Body of pancreas (tissue), 4 donors: Measurements from ENCODE around the gene TRAF4. TPM values are rescaled to one million over a fixed set of nuclear protein-coding genes. Genes with fewer than 3 reads are reported as not detected.

ENCODE experiments used
- ATAC-seq: fragments of 150-250 bp; one replicate; pipeline ENCODE4 v1.9.1; 2016
- DNase-seq, 4 donors: peaks; one replicate each; pipeline ENCODE4 v3.0.0-alpha.2; 2019
- H3K27ac ChIP-seq, 4 donors: fragments of 200-600 bp; sonication (generic); 1 replicate in 3 of 4; 2 replicates in 1 of 4; pipeline versions ENCODE4 v1.5.1 to v1.6.1; 2016 to 2019; ENCODE audit warnings: mild to moderate bottlenecking in 1 of 4, mixed read lengths in 1 of 4, moderate library complexity in 1 of 4
- H3K27me3 ChIP-seq, 2 donors: fragments of 200-600 bp; sonication (generic); one replicate each; pipeline ENCODE4 v1.6.0; 2016; ENCODE audit warnings: mild to moderate bottlenecking in 1 of 2
- H3K36me3 ChIP-seq, 2 donors: fragments of 200-600 bp; sonication (generic); replicated peaks in 1 of 2; 2 replicates each; pipeline ENCODE4 v1.5.1; 2016; ENCODE audit warnings: low read depth in 2 of 2; ENCODE audit not compliant: insufficient read depth in 1 of 2
- H3K4me1 ChIP-seq: fragments of 200-600 bp; sonication (generic); one replicate; pipeline ENCODE4 v1.6.0; 2016
- H3K4me3 ChIP-seq, 2 donors: fragments of 200-600 bp; sonication (generic); 1 replicate in 1 of 2; 2 replicates in 1 of 2; pipeline ENCODE4 v1.5.1; 2016 to 2019
- H3K9me3 ChIP-seq, 3 donors: fragments of 200-600 bp; sonication (generic); 1 replicate in 2 of 3; 2 replicates in 1 of 3; pipeline ENCODE4 v1.5.1; 2016
- POLR2A ChIP-seq, 3 donors: fragments of 450-650 bp; IDR thresholded peaks; one replicate each; pipeline ENCODE4 v1.6.1; 2016; ENCODE audit warnings: antibody characterized with exemption in 3 of 3, mild to moderate bottlenecking in 2 of 3
- WGBS, 2 donors: methylation state at CpG; one replicate each; pipeline ENCODE4 v1.1.5; 2017; 5-methylcytosine and 5-hydroxymethylcytosine counted together
- intact Hi-C: fragments of 100-400 bp; cut with DNase I; formaldehyde crosslinking; loops from one replicate; pipeline ENCODE4 v1.15.1; 2023
- total RNA-seq, 2 donors: library from RNA; depleted of rRNA; stranded (reverse); fragments of >200 nt; gene quantifications; one replicate each; pipeline ENCODE4 v1.1.0, GENCODE V29; 2016
- TF ChIP-seq, protein P1 (sequence below), 7 experiments: fragments of 450-650 bp in 4 of 7; fragments of 200-600 bp in 3 of 7; sonication (generic) in 3 of 7; IDR thresholded peaks; one replicate each; pipeline ENCODE4 v1.5.1; 2016 to 2019; ENCODE audit warnings: antibody characterized with exemption in 7 of 7

TRAF4 gene
- total RNA-seq, 2 donors from 2014 or later: 27.5 to 48.1 TPM

DNA sequence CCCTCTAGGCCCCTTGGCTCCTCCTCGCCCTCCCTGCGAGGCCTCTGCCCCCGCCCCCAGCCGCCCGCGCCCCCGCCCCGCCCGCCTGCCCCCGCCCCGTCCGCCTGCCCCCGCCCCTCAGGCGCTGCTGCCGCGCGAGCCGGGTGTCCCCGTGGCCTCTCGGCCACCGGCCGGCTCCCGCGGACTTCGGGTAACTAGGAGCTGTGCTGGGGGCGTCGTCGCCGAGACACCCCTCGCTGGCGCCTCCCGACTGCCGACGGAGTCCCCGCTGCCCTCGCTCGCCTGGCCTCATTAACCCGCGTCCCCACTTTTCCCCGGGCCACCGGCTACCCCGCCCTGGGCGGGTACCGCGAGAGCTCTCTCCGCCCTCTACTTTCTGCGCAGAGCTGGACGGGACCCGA is 17.6 kb upstream of the TRAF4 start, which contains the start of gene TLCD1:
Gene TLCD1 (minus strand): TSS at position 8 of the 401 bp plus-strand sequence. CDS start 136 bp downstream, outside the sequence.
- ATAC-seq (peak; percentile 39), DNase-seq (peak; percentile 68 to 72 (median 70))
- Histone ChIP-seq H3K36me3 (peaks cover 18 to 22% of the 10 kb centered on the region in 2 donors), H3K4me3 (peak within 1 kb of the TSS; percentile 54 to 59), H3K9me3 (no peaks in the 10 kb centered on the region), H3K4me1 (peaks cover 52% of the 10 kb centered on the region), H3K27me3 (no peaks in the 10 kb centered on the region), H3K27ac (peak within 1 kb of the TSS; percentile 95 to 99 (median 98))
- intact Hi-C loops: no loop called here
- TF ChIP-seq, protein P1, sequence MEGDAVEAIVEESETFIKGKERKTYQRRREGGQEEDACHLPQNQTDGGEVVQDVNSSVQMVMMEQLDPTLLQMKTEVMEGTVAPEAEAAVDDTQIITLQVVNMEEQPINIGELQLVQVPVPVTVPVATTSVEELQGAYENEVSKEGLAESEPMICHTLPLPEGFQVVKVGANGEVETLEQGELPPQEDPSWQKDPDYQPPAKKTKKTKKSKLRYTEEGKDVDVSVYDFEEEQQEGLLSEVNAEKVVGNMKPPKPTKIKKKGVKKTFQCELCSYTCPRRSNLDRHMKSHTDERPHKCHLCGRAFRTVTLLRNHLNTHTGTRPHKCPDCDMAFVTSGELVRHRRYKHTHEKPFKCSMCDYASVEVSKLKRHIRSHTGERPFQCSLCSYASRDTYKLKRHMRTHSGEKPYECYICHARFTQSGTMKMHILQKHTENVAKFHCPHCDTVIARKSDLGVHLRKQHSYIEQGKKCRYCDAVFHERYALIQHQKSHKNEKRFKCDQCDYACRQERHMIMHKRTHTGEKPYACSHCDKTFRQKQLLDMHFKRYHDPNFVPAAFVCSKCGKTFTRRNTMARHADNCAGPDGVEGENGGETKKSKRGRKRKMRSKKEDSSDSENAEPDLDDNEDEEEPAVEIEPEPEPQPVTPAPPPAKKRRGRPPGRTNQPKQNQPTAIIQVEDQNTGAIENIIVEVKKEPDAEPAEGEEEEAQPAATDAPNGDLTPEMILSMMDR (IDR thresholded peaks at IDR 0.05): no peak
- no peak for TF ChIP-seq POLR2A (IDR thresholded peaks at IDR 0.05)
- 0% methylated on average over 41 of the region's 49 CpGs; no CpG with 5 or more reads in 1 of the 2 donors for WGBS, 2 donors

DNA sequence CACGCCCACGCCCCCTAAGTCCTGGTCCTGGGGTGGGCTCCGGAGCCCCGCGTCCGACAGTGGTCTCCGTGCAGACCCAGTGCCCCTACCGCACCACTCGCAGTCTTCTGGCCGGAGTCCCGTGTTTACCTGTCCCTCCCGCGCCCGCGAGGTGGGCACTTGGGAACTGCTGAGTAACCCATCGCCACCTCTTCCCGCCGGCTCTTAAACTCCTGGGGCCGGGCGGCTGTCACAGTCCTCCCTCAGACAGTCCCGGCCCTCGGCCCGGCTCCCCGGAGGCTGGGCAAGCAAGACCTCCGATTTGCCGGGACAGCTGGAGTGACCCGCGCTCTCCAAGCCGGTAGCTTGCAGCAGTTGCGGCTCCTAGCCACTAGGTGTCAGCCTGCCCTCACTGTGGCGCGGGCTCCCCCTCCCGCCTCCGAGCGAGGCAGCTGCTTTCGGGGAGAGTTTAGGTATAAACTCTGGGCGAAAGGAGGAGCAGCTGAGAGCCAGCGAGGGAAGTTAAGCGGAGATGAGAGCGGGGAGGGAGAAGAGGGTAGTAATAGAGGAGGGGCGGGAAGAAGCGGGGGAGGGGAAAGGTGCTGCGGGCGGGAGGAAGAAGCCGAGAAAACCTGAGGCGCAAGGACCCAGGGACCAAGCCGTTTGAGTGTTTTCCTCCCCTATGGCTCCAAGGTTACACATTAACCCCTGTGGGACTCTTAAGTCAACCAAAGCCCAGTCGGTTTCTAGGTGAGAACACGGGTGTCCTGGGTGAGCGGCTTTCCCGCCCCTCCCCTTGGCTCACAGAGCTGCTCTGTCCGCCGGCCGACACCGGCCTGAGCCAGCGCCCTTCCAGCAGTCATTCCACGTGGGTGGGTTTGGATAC is 17.0 kb upstream of the TRAF4 start:
- no peaks in the 10 kb centered on the region for H3K27me3 ChIP-seq
- peak overlapping the region; percentile 95 to 99 (median 98) for H3K27ac ChIP-seq
- no peaks in the 10 kb centered on the region for H3K9me3 ChIP-seq
- WGBS, 2 donors: 0 to 1% methylated on average over 31 to 56 of the region's 57 CpGs
- peak overlapping the region; percentile 54 to 59 for H3K4me3 ChIP-seq
- intact Hi-C loops: no loop called here
- H3K4me1 ChIP-seq: peaks cover 46% of the 10 kb centered on the region
- peak in 2 of 3 donors; percentile 37 to 53 for TF ChIP-seq POLR2A (IDR thresholded peaks at IDR 0.05)
- TF ChIP-seq, protein P1 (IDR thresholded peaks at IDR 0.05): peak; percentile 99 to 100 (median 100)
- ATAC-seq (peak; percentile 74), DNase-seq (peak; percentile 92 to 95 (median 95))
- peaks cover 18 to 22% of the 10 kb centered on the region in 2 donors for H3K36me3 ChIP-seq

DNA sequence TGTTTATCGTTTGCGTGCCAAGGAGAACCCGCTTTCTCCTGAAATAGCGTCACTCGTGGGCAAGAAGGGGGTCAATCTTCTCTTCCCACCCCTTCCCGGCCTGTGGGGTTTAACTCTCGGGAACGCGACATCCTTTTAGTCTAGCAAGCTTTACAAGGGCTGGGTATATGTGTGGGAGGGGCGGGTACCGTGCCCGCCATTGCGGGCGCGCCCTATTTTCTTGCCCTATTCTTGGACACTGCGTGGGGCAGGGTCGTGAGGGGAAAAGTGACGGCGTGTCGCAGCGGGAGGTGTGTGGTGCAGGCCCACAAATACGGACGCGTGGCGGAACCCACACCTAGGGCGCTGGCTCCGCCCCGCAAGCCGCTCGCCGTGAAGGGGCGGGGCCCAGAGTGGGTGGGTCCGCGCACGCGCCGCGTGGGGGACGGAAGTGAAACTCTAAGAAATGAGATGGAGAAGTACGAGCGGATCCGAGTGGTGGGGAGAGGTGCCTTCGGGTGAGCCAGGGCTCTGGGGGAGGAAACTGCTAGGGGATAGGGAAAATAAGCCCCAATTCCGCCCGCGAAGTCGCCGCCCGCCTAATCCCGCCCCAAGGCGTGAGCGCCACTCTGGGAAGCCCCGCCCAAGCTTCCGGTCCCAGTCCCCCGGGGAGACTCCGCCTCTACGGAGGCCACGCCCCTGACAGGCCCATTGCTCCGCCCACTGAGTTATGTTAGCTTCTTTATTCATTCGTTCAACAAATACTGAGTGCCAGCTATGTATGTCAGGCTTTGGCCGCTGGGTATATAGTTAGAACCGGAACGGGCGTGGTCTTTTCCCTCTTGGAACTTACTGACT is 15.2 kb upstream of the TRAF4 start, which contains the start of gene NEK8:
Gene NEK8 (plus strand): TSS at position 425 of the 837 bp plus-strand sequence. CDS start 26 bp downstream, at position 451.
- Histone ChIP-seq H3K4me1 (peaks cover 35% of the 10 kb centered on the region), H3K27me3 (no peaks in the 10 kb centered on the region), H3K4me3 (peak within 1 kb of the TSS; percentile 26 to 29), H3K27ac (peak within 1 kb of the TSS; percentile 95 to 99 (median 98)), H3K36me3 (peaks cover 7 to 8% of the 10 kb centered on the region in 2 donors), H3K9me3 (no peaks in the 10 kb centered on the region)
- ATAC-seq: peak; percentile 69
- WGBS, 2 donors: 0% methylated on average over 44 to 64 of the region's 64 CpGs
- peak; percentile 97 to 99 (median 98) for DNase-seq
- intact Hi-C loops: no loop called here
- TF ChIP-seq POLR2A (IDR thresholded peaks at IDR 0.05): peak; percentile 76 to 89 (median 89)
- TF ChIP-seq, protein P1 (IDR thresholded peaks at IDR 0.05): peak in 2 of 7 experiments; percentile 5 to 7

DNA sequence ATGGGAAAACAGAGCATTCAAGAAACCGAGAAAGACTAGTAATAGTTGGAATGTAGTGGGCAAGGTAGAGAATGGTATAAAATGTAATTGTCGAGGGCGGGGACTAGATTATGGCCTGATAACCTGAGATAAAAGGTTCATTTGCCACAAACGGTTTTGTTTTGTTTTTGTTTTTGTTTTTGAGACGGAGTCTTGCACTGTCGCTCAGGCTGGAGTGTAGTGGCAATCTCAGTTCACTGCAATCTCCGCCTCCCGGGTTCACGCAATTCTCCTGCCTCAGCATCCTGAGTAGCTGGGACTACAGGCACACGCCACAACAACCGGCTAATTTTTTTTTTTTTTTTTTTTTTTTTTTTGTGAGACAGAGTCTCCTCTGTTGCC is 13.9 kb upstream of the TRAF4 start:
- intact Hi-C loops: no loop called here
- ATAC-seq (no peak), DNase-seq (no peak)
- H3K36me3 ChIP-seq: no peaks in the 10 kb centered on the region
- no peaks in the 10 kb centered on the region for H3K9me3 ChIP-seq
- peaks cover 25% of the 10 kb centered on the region for H3K4me1 ChIP-seq
- H3K4me3 ChIP-seq: no peak overlapping the region
- no peak for TF ChIP-seq POLR2A (IDR thresholded peaks at IDR 0.05)
- TF ChIP-seq, protein P1 (IDR thresholded peaks at IDR 0.05): no peak
- H3K27me3 ChIP-seq: no peaks in the 10 kb centered on the region
- WGBS, 2 donors: 81 to 85% methylated on average over 11 of the region's 11 CpGs
- no peak overlapping the region for H3K27ac ChIP-seq
